Adrenal gland (tissue), 5 donors: ENCODE measurements around the gene AGR3.
"Not testable (repeated sequence)": the region's sequence is repeated elsewhere in the genome, so short reads cannot be mapped to it uniquely, and the experiment has no call there.

Experiments
- CTCF ChIP-seq, 6 experiments: fragments of 450-650 bp in 4 of 6; fragments of 200-600 bp in 2 of 6; sonication (generic) in 1 of 6; IDR thresholded peaks; 1 replicate in 5 of 6; 2 replicates in 1 of 6; pipeline versions ENCODE4 v1.5.1 to v1.8.0; 2016 to 2021; ENCODE audit warnings: antibody characterized with exemption in 6 of 6, mild to moderate bottlenecking in 2 of 6, moderate library complexity in 1 of 6
- POLR2A ChIP-seq, 2 donors: fragments of 450-650 bp; IDR thresholded peaks; one replicate each; pipeline ENCODE4 v1.6.1; 2017; ENCODE audit warnings: antibody characterized with exemption in 2 of 2, mild to moderate bottlenecking in 2 of 2, moderate library complexity in 1 of 2
- donor health status: DM: no; HTN: no; CAD: no.

GRCh38 chr7:16853189-16853588 is 28.6 kb downstream of the AGR3 start:
- TF ChIP-seq CTCF, POLR2A (IDR thresholded peaks at IDR 0.05): not testable (repeated sequence)
